ENCODE measurements around the gene MYL7. TPM values are rescaled to one million over a fixed set of nuclear protein-coding genes. Genes with fewer than 3 reads are reported as not detected.

Gene MYL7
- total and polyA plus RNA-seq, 2 donors (not counting 3 experiments of a cell fraction or from before 2014, with no cell fraction given): not detected

DNA sequence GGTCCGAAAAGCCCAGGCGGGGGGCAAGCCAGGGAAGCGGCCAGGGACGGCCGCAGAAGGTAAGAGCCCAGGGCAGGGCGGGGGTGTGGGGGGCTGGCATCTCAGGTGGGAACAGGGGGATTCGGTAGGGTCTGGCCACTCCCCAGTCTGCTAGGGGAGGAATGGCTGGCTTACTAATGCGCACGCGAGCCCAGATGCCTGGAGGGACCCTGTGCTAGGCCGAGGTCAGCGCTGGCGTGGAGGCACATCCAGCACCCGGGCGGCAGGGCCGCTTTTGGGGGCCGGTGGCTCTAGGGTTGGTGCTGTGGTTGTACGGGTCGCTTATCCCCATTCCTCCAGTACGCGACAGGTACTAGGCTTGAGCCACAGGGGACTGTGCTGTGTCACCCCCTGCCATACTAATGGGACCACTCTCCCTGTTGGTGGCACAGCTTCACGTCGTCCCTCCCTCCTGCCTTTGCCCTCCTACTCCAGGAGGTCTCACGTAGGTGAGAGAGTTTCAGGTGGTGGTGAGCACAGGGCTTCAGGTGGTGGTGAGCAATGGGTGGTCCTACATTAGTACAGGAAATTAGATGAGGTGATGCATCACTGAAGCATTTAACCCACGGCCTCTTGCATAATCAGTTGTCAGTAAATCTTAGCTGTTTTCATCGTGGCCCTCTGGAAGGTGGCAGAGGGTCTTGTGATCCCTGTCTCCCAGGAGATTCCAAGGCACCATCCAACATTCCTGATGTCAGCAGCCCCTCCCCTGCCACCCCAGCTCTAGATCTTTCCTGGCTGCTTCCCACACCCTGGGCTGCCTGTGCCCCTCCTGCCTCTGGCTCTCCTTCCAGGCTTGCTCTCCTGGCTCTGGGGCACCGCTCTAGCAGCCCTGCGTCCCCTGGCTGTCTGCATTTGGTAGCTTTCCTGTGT lies 36.0 kb downstream of the MYL7 start:
- Histone ChIP-seq H3K9me3 (replicated peaks; ENCODE audit: control insufficient read depth, insufficient read depth, low read length) (no peaks in the 10 kb centered on the region), H3K4me1 (ENCODE audit: control insufficient read depth, extremely low read depth, insufficient read depth, low read length) (peaks cover 3% of the 10 kb centered on the region), H3K27ac (ENCODE audit: insufficient read depth, low read depth, low read length) (no peak overlapping the region), H3K36me3 (ENCODE audit: control insufficient read depth in 2 of 2, extremely low read depth in 1 of 2, insufficient read depth in 2 of 2, low read length in 2 of 2) (no peaks in the 10 kb centered on the region), H4K20me1 (replicated peaks; ENCODE audit: control insufficient read depth, extremely low read depth, insufficient read depth, low read length) (no peaks in the 10 kb centered on the region), H2AFZ (ENCODE audit: low read depth, low read length) (peak overlapping the region; percentile 52), H3K9ac (replicated peaks; ENCODE audit: extremely low read depth, insufficient read depth, low read length) (peak overlapping the region; percentile 23), H3K27me3 (ENCODE audit: control insufficient read depth in 2 of 2, insufficient read depth in 2 of 2, low read length in 2 of 2) (no peaks in the 10 kb centered on the region), H3K4me2 (ENCODE audit: insufficient read depth, low read length) (peak overlapping the region; percentile 9), H3K9me1 (replicated peaks; ENCODE audit: control insufficient read depth, extremely low read depth, insufficient read depth, low read length) (no peaks in the 10 kb centered on the region), H3K4me3 (replicated peaks in 1 of 3; ENCODE audit: insufficient read depth in 1 of 3, low read depth in 1 of 3, low read length in 3 of 3) (peak overlapping the region; percentile 9 to 76 (median 59)), H3K79me2 (ENCODE audit: control insufficient read depth, insufficient read depth, low read length) (peaks cover 5% of the 10 kb centered on the region)
- FAIRE-seq (peak; percentile 43), DNase-seq (ENCODE audit: low read depth, low spot score) (no peak)
- dilution Hi-C loops (cut with MboI; ENCODE audit: extremely low pct_ligation_motif_present, low sequenced_read_pairs): no loop called here
- ChIA-PET POLR2A (no interaction called here), CTCF (interaction anchor here (1.2 to 2.8 kb wide), 5 partner anchors 11 to 33 kb away, joined by 3 to 17 read pairs (median 6); partner anchors contain the start of gene POLD2)
- BruUV-seq (replicated peaks): no TSS peak
- TF ChIP-seq POLR2A (IDR thresholded peaks at IDR 0.05; ENCODE audit: low read depth, low read length) (no peak), JUN (IDR thresholded peaks at IDR 0.05; ENCODE audit: borderline replicate concordance, insufficient read depth, insufficient read length, low read depth) (no peak), EZH2 (IDR thresholded peaks at IDR 0.05; ENCODE audit: borderline replicate concordance, low read depth, low read length, severe bottlenecking) (no peak), POLR2AphosphoS5 (IDR thresholded peaks at IDR 0.05; ENCODE audit: insufficient read depth, low read depth, low read length) (no peak)
- TF ChIP-seq, protein P1, sequence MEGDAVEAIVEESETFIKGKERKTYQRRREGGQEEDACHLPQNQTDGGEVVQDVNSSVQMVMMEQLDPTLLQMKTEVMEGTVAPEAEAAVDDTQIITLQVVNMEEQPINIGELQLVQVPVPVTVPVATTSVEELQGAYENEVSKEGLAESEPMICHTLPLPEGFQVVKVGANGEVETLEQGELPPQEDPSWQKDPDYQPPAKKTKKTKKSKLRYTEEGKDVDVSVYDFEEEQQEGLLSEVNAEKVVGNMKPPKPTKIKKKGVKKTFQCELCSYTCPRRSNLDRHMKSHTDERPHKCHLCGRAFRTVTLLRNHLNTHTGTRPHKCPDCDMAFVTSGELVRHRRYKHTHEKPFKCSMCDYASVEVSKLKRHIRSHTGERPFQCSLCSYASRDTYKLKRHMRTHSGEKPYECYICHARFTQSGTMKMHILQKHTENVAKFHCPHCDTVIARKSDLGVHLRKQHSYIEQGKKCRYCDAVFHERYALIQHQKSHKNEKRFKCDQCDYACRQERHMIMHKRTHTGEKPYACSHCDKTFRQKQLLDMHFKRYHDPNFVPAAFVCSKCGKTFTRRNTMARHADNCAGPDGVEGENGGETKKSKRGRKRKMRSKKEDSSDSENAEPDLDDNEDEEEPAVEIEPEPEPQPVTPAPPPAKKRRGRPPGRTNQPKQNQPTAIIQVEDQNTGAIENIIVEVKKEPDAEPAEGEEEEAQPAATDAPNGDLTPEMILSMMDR (IDR thresholded peaks at IDR 0.05; ENCODE audit: extremely low read depth in 1 of 2, insufficient read depth in 1 of 2, low read depth in 1 of 2, low read length in 2 of 2): no peak
- intact Hi-C loops (cut with micrococcal nuclease): loop anchor here (2.0 kb wide), 2 partner anchors 18 to 22 kb away; partner anchors contain the start of genes POLD2 and POLM

Measured in endothelial cell of umbilical vein (primary cell).